ENCODE results near the gene CAB39.
"Not testable (repeated sequence)": the region's sequence is repeated elsewhere in the genome, so short reads cannot be mapped to it uniquely, and the experiment has no call there.

Gene CAB39

DNA sequence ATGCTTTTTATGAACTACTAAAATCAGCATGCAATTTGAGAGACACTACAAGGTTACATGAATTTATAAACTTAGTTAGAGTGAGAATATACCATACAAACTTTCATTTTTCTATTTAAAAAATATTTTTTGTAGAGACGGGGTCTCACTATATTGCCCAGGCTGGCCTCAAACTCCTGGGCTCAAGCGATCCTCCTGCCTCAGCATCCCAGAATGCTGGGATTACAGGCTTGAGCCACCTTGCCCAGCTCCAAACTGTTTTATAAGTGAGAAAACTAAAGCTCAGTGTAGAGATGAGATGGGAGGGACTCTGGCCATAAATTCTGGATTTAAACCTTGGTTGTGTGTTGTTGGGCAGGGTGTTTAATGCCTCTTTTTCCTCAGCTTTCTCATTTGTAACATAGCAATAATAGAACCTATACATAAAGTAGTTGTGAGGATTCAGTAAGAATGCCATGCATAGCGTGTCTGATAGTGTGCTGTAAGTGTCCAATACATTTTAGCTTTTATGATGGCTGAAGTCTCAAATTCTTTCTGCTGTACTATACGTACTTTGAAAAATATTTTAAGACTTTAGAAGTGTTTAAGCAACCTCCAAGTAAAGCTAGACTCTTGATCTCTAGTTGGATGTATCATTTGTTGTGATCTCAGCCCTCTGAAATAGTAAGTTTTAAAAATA, 9.7 kb downstream of the CAB39 start:
- CTCF ChIA-PET: interaction anchor here (0.8 to 3.5 kb wide), 6 partner anchors 8 to 101 kb away, joined by 3 to 16 read pairs (median 4); no protein-coding TSS in a partner anchor
- DNase-seq (ENCODE audit: low read depth, low spot score): no peak
- POLR2A ChIA-PET: no interaction called here
- TF ChIP-seq, protein P1, sequence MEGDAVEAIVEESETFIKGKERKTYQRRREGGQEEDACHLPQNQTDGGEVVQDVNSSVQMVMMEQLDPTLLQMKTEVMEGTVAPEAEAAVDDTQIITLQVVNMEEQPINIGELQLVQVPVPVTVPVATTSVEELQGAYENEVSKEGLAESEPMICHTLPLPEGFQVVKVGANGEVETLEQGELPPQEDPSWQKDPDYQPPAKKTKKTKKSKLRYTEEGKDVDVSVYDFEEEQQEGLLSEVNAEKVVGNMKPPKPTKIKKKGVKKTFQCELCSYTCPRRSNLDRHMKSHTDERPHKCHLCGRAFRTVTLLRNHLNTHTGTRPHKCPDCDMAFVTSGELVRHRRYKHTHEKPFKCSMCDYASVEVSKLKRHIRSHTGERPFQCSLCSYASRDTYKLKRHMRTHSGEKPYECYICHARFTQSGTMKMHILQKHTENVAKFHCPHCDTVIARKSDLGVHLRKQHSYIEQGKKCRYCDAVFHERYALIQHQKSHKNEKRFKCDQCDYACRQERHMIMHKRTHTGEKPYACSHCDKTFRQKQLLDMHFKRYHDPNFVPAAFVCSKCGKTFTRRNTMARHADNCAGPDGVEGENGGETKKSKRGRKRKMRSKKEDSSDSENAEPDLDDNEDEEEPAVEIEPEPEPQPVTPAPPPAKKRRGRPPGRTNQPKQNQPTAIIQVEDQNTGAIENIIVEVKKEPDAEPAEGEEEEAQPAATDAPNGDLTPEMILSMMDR (IDR thresholded peaks at IDR 0.05; ENCODE audit: insufficient read depth, low read length, missing control alignments): no peak
- no peak overlapping the region for H3K4me3 ChIP-seq (ENCODE audit: low read depth, low read length)

DNA sequence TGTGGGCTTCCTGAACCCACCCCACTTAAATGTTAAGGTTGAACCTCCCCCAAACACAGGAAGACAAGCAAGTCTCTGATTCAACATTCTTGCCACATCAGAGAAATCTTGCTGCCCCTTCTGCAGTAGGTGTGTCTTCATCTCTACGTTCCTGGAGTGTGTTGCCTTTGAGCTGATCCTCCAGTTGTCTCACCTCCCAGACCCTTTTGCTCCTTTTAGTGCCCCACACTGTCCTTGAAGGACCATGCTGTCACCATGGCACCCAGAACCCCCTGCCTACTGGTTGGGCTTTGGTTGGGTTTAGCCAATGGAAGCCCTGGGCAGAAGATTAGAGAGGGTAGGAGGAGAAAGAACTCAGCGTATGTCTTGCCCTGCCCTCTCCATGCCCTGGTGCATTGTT, 10.7 kb downstream of the CAB39 start:
- ChIA-PET POLR2A (no interaction called here), CTCF (interaction anchor here (0.8 to 1.9 kb wide), 5 partner anchors 8 to 100 kb away, joined by 3 to 9 read pairs (median 4); no protein-coding TSS in a partner anchor)
- TF ChIP-seq, protein P1 (IDR thresholded peaks at IDR 0.05; ENCODE audit: insufficient read depth, low read length, missing control alignments): no peak
- DNase-seq (ENCODE audit: low read depth, low spot score): no peak
- H3K4me3 ChIP-seq (ENCODE audit: low read depth, low read length): no peak overlapping the region

DNA sequence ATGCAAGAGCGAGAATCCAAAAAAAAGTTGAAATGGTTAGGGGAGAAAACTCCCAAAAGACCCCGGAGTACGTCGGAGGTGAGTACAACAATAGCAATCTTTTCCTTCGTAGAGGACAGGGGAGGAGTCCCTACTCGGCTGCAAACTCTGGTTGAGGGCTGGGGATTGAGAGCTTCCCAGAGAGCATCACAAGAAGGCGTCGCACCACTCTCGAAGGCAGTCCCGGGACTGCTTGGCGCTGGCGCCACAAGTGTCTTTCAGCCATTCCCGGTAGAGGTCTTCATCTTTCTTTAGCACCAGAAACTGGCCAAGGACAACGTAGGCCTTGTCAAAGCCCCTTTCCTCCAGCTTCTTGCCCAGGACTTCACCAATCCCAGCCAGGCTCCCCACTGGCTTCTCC, 12.3 kb downstream of the CAB39 start:
- CTCF ChIA-PET: interaction anchor here (2.6 kb wide), 1 partner anchor 11 kb away, joined by 8 read pairs; no protein-coding TSS in a partner anchor
- DNase-seq (ENCODE audit: low read depth, low spot score); POLR2A ChIA-PET; H3K4me3 ChIP-seq (ENCODE audit: low read depth, low read length): not testable (repeated sequence)

DNA sequence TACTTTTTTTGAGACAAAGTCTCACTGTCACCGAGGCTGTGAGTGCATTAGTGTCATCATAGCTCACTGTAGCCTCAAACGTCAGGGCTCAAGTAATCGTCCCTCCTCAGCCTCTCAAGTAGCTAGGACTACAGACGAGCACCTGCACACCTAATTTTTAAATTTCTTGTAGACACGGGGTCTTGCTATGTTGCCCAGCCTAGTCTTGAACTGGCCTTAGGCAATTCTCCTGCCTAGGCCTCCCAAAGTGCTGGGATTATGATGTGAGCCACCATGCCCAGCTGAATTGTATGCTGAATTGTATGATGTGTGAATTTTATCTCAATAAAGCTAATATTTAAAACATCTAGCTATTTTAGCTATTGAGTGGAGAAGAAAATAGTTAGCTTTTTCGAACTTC, 18.9 kb downstream of the CAB39 start:
- ChIA-PET CTCF (interaction anchor here (0.6 to 2.1 kb wide), 8 partner anchors 9 to 67 kb away, joined by 3 to 8 read pairs (median 4); no protein-coding TSS in a partner anchor), POLR2A (no interaction called here)
- no peak for DNase-seq (ENCODE audit: low read depth, low spot score)
- TF ChIP-seq, protein P1 (IDR thresholded peaks at IDR 0.05; ENCODE audit: insufficient read depth, low read length, missing control alignments): no peak
- no peak overlapping the region for H3K4me3 ChIP-seq (ENCODE audit: low read depth, low read length)

DNA sequence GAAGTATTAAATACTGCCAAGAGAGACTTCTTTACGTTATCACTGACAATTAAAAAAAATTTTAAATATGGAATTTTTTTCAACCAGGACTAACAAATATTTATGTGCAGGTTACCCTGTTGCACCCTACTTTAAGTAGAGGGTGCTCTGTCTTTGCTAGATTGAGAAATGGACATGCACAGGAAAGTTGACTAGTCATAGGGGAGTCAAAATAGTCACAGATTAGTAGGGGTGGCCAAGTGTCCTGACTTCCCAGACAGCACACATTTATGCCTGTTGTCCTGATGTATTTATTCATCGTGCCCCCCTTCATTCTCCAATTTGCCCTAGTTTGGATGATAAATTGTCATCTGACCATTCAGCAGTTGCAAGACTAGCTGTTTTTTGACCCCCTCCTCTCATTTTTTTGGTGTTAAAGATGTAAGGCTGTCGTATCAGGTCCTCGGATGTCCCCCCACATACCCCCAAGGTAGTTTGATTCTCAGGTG, 20.3 kb downstream of the CAB39 start:
- DNase-seq (ENCODE audit: low read depth, low spot score): no peak
- ChIA-PET CTCF (interaction anchor here (0.7 to 1.8 kb wide), 4 partner anchors 14 to 66 kb away, joined by 3 to 5 read pairs (median 4); no protein-coding TSS in a partner anchor), POLR2A (no interaction called here)
- TF ChIP-seq, protein P1 (IDR thresholded peaks at IDR 0.05; ENCODE audit: insufficient read depth, low read length, missing control alignments): no peak
- no peak overlapping the region for H3K4me3 ChIP-seq (ENCODE audit: low read depth, low read length)

DNA sequence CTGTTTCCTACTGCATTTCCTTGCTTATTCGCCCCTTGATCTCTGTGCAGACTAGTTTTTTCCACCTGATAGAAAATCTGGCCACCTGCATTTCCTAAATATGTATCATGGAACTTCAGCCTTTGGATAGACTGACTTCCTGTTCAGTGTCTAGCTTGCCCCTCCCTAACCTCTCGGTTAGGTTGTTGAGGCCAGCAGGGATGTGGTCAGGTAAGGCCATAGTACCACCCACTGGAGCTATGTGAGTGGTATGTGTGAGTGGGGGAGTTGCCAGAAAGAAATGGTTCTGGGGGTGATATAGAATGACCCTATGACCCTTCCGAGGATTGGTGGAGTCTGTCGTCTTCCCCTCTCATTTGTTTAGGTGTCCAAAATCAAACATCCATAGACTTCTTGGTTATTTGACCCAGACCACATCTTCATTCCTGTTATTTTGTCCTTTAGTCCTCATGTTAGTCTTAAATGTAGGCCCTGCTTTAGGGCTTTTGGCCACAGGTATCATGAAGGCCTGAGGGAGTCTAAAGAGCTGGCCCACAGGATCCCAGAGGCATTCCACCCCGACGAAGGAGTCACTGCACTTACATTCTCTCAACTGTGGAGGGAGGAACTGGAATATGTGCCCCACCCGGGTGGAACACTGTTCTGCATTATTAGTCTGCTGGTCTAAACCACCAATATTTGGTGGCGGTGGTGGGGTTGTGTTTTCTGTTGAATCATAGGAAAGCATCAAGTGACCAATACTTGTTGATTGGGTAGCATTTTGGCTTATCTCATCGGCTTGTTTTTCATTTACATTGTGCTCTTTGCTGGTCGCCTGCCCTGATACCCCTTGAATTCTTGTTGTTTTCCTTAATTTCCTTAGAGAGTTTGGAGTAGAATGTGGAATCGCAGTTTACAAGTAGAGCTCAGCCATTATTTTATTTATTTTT, 21.9 kb downstream of the CAB39 start:
- no peak overlapping the region for H3K4me3 ChIP-seq (ENCODE audit: low read depth, low read length)
- ChIA-PET POLR2A (interaction anchor here (0.6 kb wide), 1 partner anchor 42 kb away, joined by 3 read pairs; no protein-coding TSS in a partner anchor), CTCF (interaction anchor here (1.5 to 1.8 kb wide), 2 partner anchors 20 to 64 kb away, joined by 4 to 5 read pairs; no protein-coding TSS in a partner anchor)
- DNase-seq (ENCODE audit: low read depth, low spot score): no peak
- TF ChIP-seq, protein P1 (IDR thresholded peaks at IDR 0.05; ENCODE audit: insufficient read depth, low read length, missing control alignments): no peak

Data from AG04449 (cell line).